Adrenal gland (tissue), 5 donors: ENCODE measurements around the gene BACH2.

Source experiments
- CTCF ChIP-seq, 6 experiments: fragments of 450-650 bp in 4 of 6; fragments of 200-600 bp in 2 of 6; sonication (generic) in 1 of 6; IDR thresholded peaks; 1 replicate in 5 of 6; 2 replicates in 1 of 6; pipeline versions ENCODE4 v1.5.1 to v1.8.0; 2016 to 2021; ENCODE audit warnings: antibody characterized with exemption in 6 of 6, mild to moderate bottlenecking in 2 of 6, moderate library complexity in 1 of 6
- POLR2A ChIP-seq, 2 donors: fragments of 450-650 bp; IDR thresholded peaks; one replicate each; pipeline ENCODE4 v1.6.1; 2017; ENCODE audit warnings: antibody characterized with exemption in 2 of 2, mild to moderate bottlenecking in 2 of 2, moderate library complexity in 1 of 2
- donor health status: DM: no; HTN: no; CAD: no.

- TF ChIP-seq CTCF (IDR thresholded peaks at IDR 0.05) = peak; percentile 13 to 56 (median 47)
- TF ChIP-seq POLR2A (IDR thresholded peaks at IDR 0.05) = peak; percentile 48 to 83
These were observed 12.2 kb downstream of the BACH2 start for GRCh38 chr6:90284236-90285041.
